Natural killer cell treated with Interleukin-12 subunit alpha and Interleukin-12 subunit beta and Interleukin-15 and Interleukin-18, amount 100 ng/mL, for 72 hours (primary cell): ENCODE measurements around the gene LILRB2. TPM values are rescaled to one million over a fixed set of nuclear protein-coding genes. Genes with fewer than 3 reads are reported as not detected.
"Not testable (repeated sequence)": the region's sequence is repeated elsewhere in the genome, so short reads cannot be mapped to it uniquely, and the experiment has no call there.

Source experiments
- ATAC-seq, 2 donors: fragments of 150-1000 bp; cut with Tn5 transposase in 1 of 2; sonication (Bioruptor Pico), chemical (Tn5 transposase) in 1 of 2; 2 replicates each; pipeline ENCODE4 v1.10.0; 2021
- DNase-seq: peaks from one replicate; pipeline ENCODE4 v3.0.0; 2022; ENCODE audit warnings: low spot score
- H3K27ac Mint-ChIP-seq, 2 donors: 1 replicate in 1 of 2; 2 replicates in 1 of 2; pipeline ENCODE4 v1.8.0; 2022; ENCODE audit warnings: mixed read lengths in 2 of 2, mild to moderate bottlenecking in 1 of 2, moderate library complexity in 1 of 2
- H3K27me3 Mint-ChIP-seq, 2 donors: 1 replicate in 1 of 2; 2 replicates in 1 of 2; pipeline ENCODE4 v1.8.0; 2022; ENCODE audit warnings: mixed read lengths in 2 of 2
- H3K36me3 Mint-ChIP-seq: one replicate; pipeline ENCODE4 v1.8.0; 2022; ENCODE audit warnings: mixed read lengths
- H3K4me1 Mint-ChIP-seq, 2 donors: 1 replicate in 1 of 2; 2 replicates in 1 of 2; pipeline ENCODE4 v1.8.0; 2022; ENCODE audit warnings: low read depth in 2 of 2, mixed read lengths in 2 of 2, mild to moderate bottlenecking in 1 of 2
- H3K4me3 Mint-ChIP-seq: one replicate; pipeline ENCODE4 v1.8.0; 2022; ENCODE audit warnings: mixed read lengths
- H3K9me3 Mint-ChIP-seq: 2 replicates; pipeline ENCODE4 v1.8.0; 2022; ENCODE audit warnings: mixed read lengths
- total RNA-seq, 2 donors: library from RNA; stranded (reverse); gene quantifications; one replicate each; pipeline ENCODE4 v1.2.3, GENCODE V29; 2022

LILRB2 gene
- total RNA-seq, 2 donors from 2014 or later = 1.5 TPM; not detected in 1

DNA sequence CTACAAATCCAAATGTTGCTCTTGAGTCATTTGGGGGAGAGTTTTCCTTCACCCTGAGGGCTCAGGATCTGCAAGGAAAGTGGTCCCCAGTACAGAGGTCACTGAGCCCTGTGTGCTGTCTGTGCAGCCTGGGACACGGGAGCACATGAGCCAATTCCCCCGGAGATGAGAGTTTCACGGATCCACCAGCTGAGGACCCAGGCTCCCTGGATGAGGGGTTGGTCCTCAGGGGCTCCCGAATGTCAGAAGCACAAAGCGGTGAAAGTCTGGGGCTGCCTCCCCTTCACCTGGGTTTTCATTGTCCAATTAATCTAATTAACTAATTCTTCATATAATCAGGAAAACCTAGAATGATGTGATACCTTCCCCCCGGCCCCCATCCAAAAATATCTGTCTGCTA is 13.6 kb upstream of the LILRB2 start:
- DNase-seq = no peak
- ATAC-seq = no peak
- Mint-ChIP-seq H3K4me1 (no peaks in the 10 kb centered on the region), H3K27ac (no peak overlapping the region), H3K9me3 (no peaks in the 10 kb centered on the region), H3K4me3 (no peak overlapping the region), H3K27me3 (peaks cover 20 to 24% of the 10 kb centered on the region in 2 donors), H3K36me3 (no peaks in the 10 kb centered on the region)

DNA sequence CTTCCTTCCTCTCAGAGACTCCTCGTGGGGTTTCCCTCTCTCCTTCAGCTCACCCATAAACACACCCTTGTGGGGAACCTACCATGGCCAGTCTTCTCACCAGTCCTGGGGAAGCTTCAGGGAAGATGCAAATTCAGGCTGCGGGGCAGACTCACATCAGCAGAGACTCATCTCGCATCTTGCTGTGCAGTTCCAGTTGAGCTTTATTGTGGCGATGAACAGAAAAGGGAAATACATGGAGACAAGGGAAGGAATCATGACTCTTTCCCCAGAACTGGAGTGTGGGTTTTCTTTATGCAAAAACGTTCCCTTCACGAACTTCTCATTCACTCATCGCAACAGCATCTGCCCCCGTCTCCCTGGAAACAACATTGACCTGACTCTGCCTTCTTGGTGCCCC is 8.2 kb upstream of the LILRB2 start:
- not testable (repeated sequence) for H3K36me3 Mint-ChIP-seq, H3K27ac Mint-ChIP-seq, H3K4me1 Mint-ChIP-seq, H3K4me3 Mint-ChIP-seq, H3K9me3 Mint-ChIP-seq, DNase-seq
- peak in 1 of 2 donors; percentile 53 for ATAC-seq
- H3K27me3 Mint-ChIP-seq = peaks cover 17 to 37% of the 10 kb centered on the region in 2 donors

DNA sequence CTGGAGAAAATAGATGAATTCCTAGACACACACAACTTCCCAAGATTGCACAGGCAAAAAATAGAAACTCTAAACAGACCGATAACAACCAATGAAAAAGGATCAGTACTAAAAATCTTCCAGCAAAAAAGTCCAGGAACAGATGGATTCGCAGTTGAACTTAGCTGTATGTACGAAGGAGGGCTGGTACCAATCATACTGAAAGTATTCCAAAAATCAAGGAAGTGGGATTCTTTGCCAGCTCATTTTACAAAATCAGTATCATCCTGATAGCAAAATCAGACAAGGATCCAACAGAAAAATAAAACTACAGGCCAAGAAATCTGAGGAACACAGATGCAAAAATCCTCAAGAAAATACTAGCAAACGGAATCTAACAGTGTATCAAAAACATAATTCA is 6.5 kb upstream of the LILRB2 start:
- H3K4me3 Mint-ChIP-seq = no peak overlapping the region
- ATAC-seq (no peak), DNase-seq (no peak)
- H3K9me3 Mint-ChIP-seq = no peaks in the 10 kb centered on the region
- H3K27ac Mint-ChIP-seq = no peak overlapping the region
- H3K36me3 Mint-ChIP-seq = no peaks in the 10 kb centered on the region
- peaks cover 6 to 11% of the 10 kb centered on the region in 2 donors for H3K4me1 Mint-ChIP-seq
- peaks cover 11 to 23% of the 10 kb centered on the region in 2 donors for H3K27me3 Mint-ChIP-seq

DNA sequence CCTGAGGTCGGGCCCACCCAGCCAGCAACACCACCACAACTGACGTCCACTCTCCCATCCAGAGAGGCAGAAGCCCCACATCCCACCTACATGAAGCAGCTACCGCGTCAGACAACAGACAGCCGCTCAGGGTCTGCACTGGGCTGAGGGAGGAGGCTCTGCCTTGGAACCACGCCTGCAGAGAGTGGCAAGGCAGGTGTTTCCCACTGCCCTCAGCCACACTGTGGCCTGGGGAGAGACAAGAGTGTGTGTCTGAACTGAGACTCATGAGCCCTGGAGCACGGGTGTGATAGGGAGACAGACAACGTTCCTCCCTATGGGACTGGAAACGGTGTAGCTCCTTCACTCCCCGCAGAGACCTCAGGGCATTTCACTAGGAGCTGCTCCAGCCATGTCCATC is 5.4 kb upstream of the LILRB2 start:
- H3K4me3 Mint-ChIP-seq, H3K27ac Mint-ChIP-seq, DNase-seq, H3K36me3 Mint-ChIP-seq, H3K9me3 Mint-ChIP-seq: not testable (repeated sequence)
- Mint-ChIP-seq H3K27me3 (peaks cover 18 to 24% of the 10 kb centered on the region in 2 donors), H3K4me1 (peaks cover 6 to 11% of the 10 kb centered on the region in 2 donors)
- ATAC-seq = peak in 1 of 2 donors; percentile 7

DNA sequence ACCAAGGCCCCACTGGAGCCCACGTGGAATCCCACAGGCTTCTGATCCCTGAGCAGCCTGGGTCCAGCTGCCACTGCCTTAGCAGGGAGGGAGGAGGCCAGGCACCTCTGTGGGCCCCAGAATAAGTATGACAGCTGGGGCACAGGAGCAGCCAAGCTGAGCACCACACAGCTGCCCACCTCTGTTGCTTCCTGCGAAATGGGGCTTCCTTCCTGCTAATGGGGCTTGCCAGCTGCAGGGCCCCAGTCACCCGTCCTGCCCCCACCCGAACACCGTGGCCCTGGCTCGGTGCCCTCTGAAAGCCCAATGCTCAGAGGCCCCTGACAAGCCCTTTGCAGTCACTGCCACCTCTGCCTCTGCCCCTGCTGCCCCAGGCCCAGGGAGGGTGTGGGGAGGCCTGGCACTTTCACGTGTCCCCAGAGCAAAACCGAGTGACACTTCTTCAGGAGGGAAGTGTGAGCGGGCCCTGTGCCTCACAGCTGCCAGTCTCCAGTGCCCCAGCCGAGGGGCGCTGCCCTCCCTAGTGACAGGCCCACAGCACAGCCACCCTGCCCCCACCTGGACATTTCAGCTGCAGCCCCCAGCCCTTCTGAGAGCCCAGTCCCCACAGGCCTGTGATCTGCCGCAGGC is 4.6 kb upstream of the LILRB2 start:
- ATAC-seq = peak; percentile 67 to 71
- not testable (repeated sequence) for DNase-seq, H3K9me3 Mint-ChIP-seq, H3K36me3 Mint-ChIP-seq, H3K27ac Mint-ChIP-seq, H3K4me3 Mint-ChIP-seq
- Mint-ChIP-seq H3K27me3 (peaks cover 21 to 22% of the 10 kb centered on the region in 2 donors), H3K4me1 (peaks cover 6 to 11% of the 10 kb centered on the region in 2 donors)

DNA sequence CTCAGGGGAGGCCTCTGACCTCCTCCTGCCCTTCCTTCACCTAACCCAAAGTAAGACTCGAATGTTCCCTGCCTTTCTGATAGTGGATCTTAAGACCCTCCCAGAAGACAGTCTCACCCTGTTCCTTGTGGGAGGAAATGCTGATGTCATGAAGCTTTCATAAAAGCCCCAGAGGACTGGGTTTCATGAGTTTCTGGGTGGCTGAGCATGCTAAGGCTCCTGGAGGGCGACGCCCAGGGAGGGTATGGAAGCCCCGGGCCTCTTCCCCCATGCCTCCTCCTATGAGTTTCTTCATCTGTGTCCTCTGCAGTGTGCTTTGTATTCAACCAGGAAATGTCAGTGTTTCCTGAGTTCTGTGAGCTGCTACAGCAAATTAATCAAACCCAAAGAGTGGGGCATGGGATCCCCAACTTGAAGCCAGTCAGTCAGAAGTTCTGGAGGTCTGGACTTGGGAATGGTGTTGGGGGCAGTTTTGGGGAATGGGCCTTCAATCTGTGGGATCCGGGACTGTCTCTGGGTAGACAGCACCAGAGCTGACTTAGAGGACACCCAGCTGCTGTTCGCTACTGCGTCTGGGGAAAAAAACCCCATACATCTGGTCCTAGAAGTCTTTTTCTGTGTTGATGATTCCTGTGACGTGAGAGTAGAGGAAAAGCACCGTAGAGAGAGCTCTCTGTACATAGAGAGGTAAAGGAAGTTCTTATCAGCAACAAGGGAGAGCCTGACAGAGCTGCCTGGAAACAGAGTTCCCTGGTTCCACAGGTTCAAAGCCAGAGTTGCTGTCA is 2.0 kb upstream of the LILRB2 start:
- Mint-ChIP-seq H3K27me3 (peaks cover 15% of the 10 kb centered on the region in 2 donors), H3K9me3 (no peaks in the 10 kb centered on the region), H3K4me3 (no peak overlapping the region), H3K27ac (no peak overlapping the region), H3K36me3 (no peaks in the 10 kb centered on the region), H3K4me1 (peaks cover 6 to 11% of the 10 kb centered on the region in 2 donors)
- ATAC-seq (no peak), DNase-seq (no peak)

DNA sequence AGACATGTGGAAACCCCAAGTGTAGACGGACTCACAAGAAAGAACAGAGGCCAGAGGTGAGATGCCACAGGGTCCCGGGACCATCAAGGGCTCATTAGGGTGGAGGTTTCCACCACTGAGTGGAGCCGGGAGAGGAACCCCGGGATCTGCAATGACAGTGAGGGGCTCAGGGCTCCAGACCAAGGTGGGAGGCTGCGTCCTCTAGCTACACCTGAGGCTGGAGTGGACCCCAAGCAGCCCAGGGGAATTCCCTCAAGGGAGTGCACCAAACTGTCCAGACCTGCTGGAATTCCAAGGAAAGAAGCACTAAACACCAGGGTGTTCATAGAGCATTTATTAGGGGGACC is 792 bp upstream of the LILRB2 start:
- not testable (repeated sequence) for H3K27ac Mint-ChIP-seq, H3K36me3 Mint-ChIP-seq, DNase-seq, ATAC-seq, H3K9me3 Mint-ChIP-seq, H3K4me3 Mint-ChIP-seq
- H3K27me3 Mint-ChIP-seq = peaks cover 8 to 15% of the 10 kb centered on the region in 2 donors
- H3K4me1 Mint-ChIP-seq = peaks cover 6 to 11% of the 10 kb centered on the region in 2 donors

DNA sequence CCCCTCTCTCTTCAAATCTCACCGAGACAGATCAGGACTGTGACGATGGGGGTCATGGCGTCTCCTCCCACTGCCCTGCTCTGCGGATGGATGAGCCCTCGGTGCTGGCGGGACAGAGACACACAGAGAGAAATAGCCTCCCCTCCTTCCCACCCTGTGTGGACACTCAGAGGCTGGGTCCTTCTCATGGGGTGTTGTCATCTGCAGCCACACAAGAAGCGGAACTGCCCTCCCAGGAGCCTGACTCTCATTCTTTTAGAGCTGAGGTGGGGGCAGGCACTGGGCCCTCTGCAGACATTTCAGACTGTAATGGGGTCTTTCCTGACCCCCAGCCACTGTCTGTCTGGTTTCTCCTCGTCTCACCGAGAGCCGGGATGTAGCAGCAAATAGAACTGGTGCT is 469 bp downstream of the LILRB2 start:
- H3K27me3 Mint-ChIP-seq = peaks cover 8 to 17% of the 10 kb centered on the region in 2 donors

DNA sequence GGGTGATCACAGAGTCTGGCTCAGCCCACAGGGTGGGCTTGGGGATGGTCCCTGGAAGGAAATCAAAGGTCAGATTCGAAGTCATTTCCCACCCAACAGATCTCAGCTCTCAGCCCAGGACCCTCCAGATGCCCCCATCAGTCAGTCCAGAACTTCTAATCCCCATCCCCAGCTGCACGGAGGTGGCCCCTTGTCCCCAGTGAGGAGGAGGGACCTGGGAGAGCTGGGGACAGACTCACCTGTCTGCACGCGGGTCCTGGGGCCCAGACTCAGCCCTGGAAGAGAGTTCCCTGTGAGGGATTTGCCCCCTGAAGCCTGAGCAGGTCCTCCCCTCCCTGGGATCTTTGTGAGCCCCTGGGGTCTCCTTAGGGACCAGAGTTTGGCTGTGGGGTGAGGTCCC is 885 bp downstream of the LILRB2 start:
- ATAC-seq, DNase-seq, H3K4me1 Mint-ChIP-seq, H3K27ac Mint-ChIP-seq, H3K4me3 Mint-ChIP-seq, H3K9me3 Mint-ChIP-seq, H3K36me3 Mint-ChIP-seq: not testable (repeated sequence)
- peaks cover 8 to 19% of the 10 kb centered on the region in 2 donors for H3K27me3 Mint-ChIP-seq

More for the DNA sequence above, 469 bp downstream of the LILRB2 start:
- H3K4me1 Mint-ChIP-seq, H3K9me3 Mint-ChIP-seq, H3K36me3 Mint-ChIP-seq, ATAC-seq, DNase-seq: not testable (repeated sequence)
- Mint-ChIP-seq H3K27ac (peak overlapping the region in 1 of 2 donors; percentile 23), H3K4me3 (peak overlapping the region; percentile 36)

- DNase-seq (no peak), ATAC-seq (no peak)
- Mint-ChIP-seq H3K4me1 (peaks cover 0 to 2% of the 10 kb centered on the region in 2 donors), H3K27ac (no peak overlapping the region), H3K9me3 (no peaks in the 10 kb centered on the region), H3K36me3 (no peaks in the 10 kb centered on the region), H3K27me3 (peaks cover 8 to 19% of the 10 kb centered on the region in 2 donors), H3K4me3 (no peak overlapping the region)
These were observed 1.4 kb downstream of the LILRB2 start for GRCh38 chr19:54279406-54279962.

DNA sequence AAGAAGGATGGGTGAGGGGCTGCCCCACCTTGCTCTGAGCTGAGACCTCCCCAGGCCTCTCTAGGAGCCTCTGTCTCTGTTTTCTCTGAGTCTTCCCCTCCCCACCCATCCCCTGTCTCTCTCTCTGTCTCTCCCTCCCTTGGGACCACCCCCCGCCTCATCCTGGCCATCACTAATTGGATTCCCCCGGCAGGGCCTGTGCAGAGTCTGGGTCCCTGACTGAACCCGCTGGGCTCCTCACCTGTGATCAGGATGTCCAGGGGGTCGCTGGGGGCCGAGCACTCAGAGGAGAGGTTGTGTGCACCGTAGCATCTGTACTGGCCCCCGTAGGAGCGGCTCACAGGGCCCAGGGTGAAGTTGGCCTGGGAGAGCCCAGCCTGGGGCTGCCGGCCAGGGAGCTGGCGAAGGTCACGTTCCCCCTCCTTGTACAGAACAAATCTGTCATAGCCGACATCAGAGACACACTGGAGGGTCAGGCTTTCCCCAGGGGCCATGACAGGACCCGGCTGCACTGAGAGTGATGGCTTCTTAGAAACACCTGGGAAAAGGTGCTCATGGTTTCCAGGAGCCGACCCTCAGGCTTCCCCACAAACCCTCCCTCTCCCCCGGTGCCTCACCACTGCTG is 2.2 kb downstream of the LILRB2 start:
- not testable (repeated sequence) for H3K4me3 Mint-ChIP-seq, DNase-seq, H3K36me3 Mint-ChIP-seq, H3K4me1 Mint-ChIP-seq, H3K27ac Mint-ChIP-seq, H3K9me3 Mint-ChIP-seq, ATAC-seq
- peaks cover 16 to 25% of the 10 kb centered on the region in 2 donors for H3K27me3 Mint-ChIP-seq

DNA sequence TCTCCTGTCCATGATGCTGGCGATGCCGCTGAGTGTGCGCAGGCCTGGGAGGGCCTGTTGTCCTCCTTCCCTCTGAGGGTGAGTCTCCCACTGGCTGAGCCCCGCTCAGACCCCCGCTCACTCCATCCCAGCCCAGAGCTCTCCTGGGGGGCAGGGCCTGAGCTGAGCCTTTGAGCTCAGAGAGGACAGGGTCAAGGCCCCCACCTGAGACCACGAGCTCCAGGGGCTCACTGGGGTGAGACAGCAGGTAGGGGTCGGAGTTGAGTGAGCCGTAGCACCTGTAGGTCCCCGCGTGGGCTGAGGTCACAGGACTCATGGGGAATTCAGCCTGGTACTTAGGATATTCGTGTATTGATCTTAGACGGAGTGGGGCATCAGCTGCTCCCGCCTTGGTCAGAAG is 2.9 kb downstream of the LILRB2 start:
- peaks cover 19 to 27% of the 10 kb centered on the region in 2 donors for H3K27me3 Mint-ChIP-seq

DNA sequence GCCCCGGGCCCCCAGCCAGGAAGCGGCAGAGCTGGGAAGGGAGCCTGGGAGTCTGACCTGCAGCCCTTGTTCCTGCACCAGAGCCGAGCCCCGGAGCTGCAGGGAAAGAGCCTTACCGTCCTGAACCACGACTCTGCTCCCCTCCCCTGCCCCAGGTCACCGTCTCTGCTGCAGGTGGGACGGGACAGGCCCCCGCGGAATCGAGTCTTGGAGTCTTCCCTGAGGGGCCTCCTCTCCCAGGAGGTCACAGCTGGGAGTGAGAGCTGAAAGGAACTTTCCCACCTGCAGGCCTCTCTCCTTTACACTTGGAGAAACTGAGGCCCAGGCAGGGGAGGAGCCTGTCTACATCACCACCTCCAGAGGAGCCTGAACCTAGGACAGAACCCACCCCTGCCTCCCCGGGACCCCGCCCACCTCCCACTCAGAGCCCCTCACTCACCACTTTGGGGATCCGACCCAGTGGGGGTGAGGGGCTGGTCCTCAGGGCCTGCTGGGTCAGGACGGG is 3.7 kb downstream of the LILRB2 start:
- ATAC-seq, H3K4me1 Mint-ChIP-seq, H3K36me3 Mint-ChIP-seq, DNase-seq, H3K9me3 Mint-ChIP-seq, H3K27ac Mint-ChIP-seq, H3K4me3 Mint-ChIP-seq: not testable (repeated sequence)
- peaks cover 20 to 25% of the 10 kb centered on the region in 2 donors for H3K27me3 Mint-ChIP-seq

More for the DNA sequence above, 2.9 kb downstream of the LILRB2 start:
- ATAC-seq, H3K27ac Mint-ChIP-seq, H3K4me3 Mint-ChIP-seq, H3K36me3 Mint-ChIP-seq, H3K9me3 Mint-ChIP-seq, DNase-seq, H3K4me1 Mint-ChIP-seq: not testable (repeated sequence)
